Endothelial cell (in vitro differentiated cells): ENCODE measurements around the gene NEDD4L. TPM values are rescaled to one million over a fixed set of nuclear protein-coding genes. Genes with fewer than 3 reads are reported as not detected.

Source experiments
- DNase-seq: peaks from one replicate; pipeline ENCODE4 v3.0.0; 2021; ENCODE audit warnings: low spot score
- H3K27ac Mint-ChIP-seq: one replicate; pipeline ENCODE4 v1.8.0; 2021; ENCODE audit warnings: mixed read lengths, inconsistent platforms; ENCODE audit not compliant: unreplicated experiment
- H3K27me3 Mint-ChIP-seq: one replicate; pipeline ENCODE4 v1.8.0; 2021; ENCODE audit warnings: mild to moderate bottlenecking, moderate library complexity, mixed read lengths, inconsistent platforms; ENCODE audit not compliant: unreplicated experiment
- H3K36me3 Mint-ChIP-seq: one replicate; pipeline ENCODE4 v1.8.0; 2021; ENCODE audit warnings: mild to moderate bottlenecking, low read depth, mixed read lengths, inconsistent platforms; ENCODE audit not compliant: unreplicated experiment
- H3K4me1 Mint-ChIP-seq: one replicate; pipeline ENCODE4 v1.8.0; 2021; ENCODE audit warnings: mild to moderate bottlenecking, mixed read lengths, inconsistent platforms; ENCODE audit not compliant: unreplicated experiment
- H3K4me3 Mint-ChIP-seq: one replicate; pipeline ENCODE4 v1.8.0; 2021; ENCODE audit warnings: mild to moderate bottlenecking, mixed read lengths, inconsistent platforms; ENCODE audit not compliant: unreplicated experiment
- H3K9me3 Mint-ChIP-seq: one replicate; pipeline ENCODE4 v1.8.0; 2021; ENCODE audit warnings: mixed read lengths, inconsistent platforms; ENCODE audit not compliant: unreplicated experiment
- total RNA-seq: library from RNA; stranded (reverse); fragmentation: NEBNext Ultra II Directional; extraction: Animal tissue kit (Norgen Biotek cat#: 25700); gene quantifications from one replicate; pipeline ENCODE4 v1.2.1, GENCODE V29; 2021; ENCODE audit not compliant: unreplicated experiment
- TF ChIP-seq, protein P1 (sequence below): fragments of 200-600 bp; sonication (generic); IDR thresholded peaks from one replicate; pipeline ENCODE4 v1.5.0; 2021; ENCODE audit warnings: antibody characterized with exemption; ENCODE audit not compliant: unreplicated experiment

The NEDD4L gene
- total RNA-seq, 1 donor from 2014 or later = 42.8 TPM

DNA sequence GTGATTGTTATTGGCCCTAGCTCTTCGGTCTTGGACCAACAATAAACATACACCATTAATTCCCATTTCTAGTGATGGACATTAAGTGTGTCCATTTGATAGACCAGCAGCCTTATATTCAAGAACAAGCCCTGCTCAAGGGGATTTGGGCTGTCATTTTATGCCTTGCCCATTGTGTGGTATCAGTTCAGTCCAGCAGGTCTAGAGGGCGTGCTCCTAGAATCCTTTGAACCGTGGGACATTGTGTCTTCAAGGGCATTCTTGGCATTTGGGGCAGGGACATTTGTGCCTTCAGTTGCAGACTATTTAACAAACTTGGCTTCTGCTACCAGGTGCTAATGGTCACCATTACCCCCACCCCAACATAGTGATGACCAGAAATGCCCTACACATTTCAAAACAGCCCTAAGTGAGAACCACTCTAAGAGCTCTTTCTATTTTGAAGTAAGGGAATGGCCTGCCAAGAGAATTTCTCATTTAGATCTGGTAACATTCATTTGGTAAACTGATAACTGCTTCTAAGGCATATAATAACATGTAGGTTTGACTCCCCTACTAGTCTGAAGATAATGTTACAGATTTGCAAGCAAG, 300.1 kb downstream of the NEDD4L start:
- H3K9me3 Mint-ChIP-seq = no peaks in the 10 kb centered on the region
- H3K4me1 Mint-ChIP-seq = peaks cover 51% of the 10 kb centered on the region
- H3K36me3 Mint-ChIP-seq = peaks cover 8% of the 10 kb centered on the region
- TF ChIP-seq, protein P1, sequence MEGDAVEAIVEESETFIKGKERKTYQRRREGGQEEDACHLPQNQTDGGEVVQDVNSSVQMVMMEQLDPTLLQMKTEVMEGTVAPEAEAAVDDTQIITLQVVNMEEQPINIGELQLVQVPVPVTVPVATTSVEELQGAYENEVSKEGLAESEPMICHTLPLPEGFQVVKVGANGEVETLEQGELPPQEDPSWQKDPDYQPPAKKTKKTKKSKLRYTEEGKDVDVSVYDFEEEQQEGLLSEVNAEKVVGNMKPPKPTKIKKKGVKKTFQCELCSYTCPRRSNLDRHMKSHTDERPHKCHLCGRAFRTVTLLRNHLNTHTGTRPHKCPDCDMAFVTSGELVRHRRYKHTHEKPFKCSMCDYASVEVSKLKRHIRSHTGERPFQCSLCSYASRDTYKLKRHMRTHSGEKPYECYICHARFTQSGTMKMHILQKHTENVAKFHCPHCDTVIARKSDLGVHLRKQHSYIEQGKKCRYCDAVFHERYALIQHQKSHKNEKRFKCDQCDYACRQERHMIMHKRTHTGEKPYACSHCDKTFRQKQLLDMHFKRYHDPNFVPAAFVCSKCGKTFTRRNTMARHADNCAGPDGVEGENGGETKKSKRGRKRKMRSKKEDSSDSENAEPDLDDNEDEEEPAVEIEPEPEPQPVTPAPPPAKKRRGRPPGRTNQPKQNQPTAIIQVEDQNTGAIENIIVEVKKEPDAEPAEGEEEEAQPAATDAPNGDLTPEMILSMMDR = no peak
- H3K4me3 Mint-ChIP-seq = no peak overlapping the region
- H3K27me3 Mint-ChIP-seq = peaks cover under 1% of the 10 kb centered on the region
- no peak for DNase-seq
- peak overlapping the region; percentile 89 for H3K27ac Mint-ChIP-seq

DNA sequence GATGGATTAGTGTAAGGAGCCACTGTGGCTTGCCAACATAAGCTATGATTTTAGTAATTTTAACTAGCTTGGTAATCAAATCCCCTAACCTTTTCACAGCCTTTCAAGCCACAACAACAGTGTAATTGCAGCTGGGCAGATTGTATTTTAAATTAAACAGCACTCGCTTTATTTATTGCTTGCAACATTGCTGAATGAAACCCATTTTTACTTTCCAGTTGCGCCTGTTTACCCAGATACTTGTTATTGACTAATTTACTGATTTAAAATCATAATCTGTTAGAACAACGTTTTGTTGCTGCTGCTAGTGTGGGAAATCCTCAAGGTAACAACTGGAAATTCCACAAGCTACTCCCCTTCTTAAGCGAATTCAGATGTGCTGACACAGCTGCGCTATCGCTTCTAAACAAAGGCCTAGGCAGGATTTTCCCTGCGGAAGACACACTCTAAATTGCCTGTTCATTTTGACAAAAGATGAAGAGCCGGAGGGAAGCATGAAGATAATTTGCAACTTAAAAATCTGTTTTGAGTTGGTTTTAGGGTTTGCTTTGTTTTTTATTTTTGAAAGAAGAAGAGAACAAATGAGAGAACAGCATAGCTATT, 300.9 kb downstream of the NEDD4L start:
- no peaks in the 10 kb centered on the region for H3K9me3 Mint-ChIP-seq
- peak; percentile 45 for DNase-seq
- H3K4me1 Mint-ChIP-seq = peaks cover 49% of the 10 kb centered on the region
- TF ChIP-seq, protein P1 = no peak
- H3K27ac Mint-ChIP-seq = peak overlapping the region; percentile 89
- H3K4me3 Mint-ChIP-seq = no peak overlapping the region
- peaks cover 8% of the 10 kb centered on the region for H3K36me3 Mint-ChIP-seq
- no peaks in the 10 kb centered on the region for H3K27me3 Mint-ChIP-seq

DNA sequence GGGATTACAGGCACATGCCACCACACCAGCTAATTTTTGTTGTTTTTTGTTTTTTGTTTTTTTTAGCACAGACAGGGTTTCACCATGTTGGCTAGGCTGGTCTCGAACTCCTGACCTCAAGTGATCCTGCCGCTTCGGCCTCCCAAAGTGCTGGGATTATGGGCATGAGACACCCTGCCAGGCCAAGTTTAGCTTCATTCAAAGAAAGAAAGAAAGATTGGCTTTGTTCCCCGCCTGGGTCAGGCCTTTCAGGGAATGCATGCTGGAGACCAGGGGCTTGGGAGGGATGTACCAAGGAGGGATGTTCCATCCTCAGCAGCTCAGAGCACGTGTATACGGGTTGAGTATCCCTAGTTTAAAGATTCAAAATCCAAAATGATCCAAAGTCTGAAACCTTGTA, 301.8 kb downstream of the NEDD4L start:
- peaks cover 42% of the 10 kb centered on the region for H3K4me1 Mint-ChIP-seq
- TF ChIP-seq, protein P1 = no peak
- DNase-seq = no peak
- no peaks in the 10 kb centered on the region for H3K9me3 Mint-ChIP-seq
- no peaks in the 10 kb centered on the region for H3K27me3 Mint-ChIP-seq
- no peak overlapping the region for H3K4me3 Mint-ChIP-seq
- peak overlapping the region; percentile 49 for H3K27ac Mint-ChIP-seq
- peaks cover 8% of the 10 kb centered on the region for H3K36me3 Mint-ChIP-seq

DNA sequence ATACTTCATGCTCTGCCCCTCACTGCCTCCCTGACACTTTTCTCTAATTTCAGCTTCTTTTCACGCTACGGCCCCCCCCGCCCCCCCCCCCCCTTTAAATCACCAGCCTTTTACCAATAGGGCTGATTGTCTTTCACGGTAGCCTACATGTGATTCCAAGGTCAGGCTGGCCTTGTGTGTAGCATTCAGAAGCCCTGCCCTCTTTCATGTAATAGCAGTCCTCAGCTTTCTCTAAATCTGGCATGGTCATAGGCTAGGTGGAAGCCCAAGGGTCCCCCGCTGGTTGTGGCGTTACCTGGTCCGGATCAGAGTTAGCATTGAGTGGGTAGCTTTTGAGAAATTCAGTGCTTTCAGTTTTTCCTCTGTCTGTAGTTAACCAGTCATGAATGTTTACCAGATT, 303.1 kb downstream of the NEDD4L start:
- DNase-seq = no peak
- no peaks in the 10 kb centered on the region for H3K27me3 Mint-ChIP-seq
- no peaks in the 10 kb centered on the region for H3K9me3 Mint-ChIP-seq
- no peak overlapping the region for H3K4me3 Mint-ChIP-seq
- peaks cover 4% of the 10 kb centered on the region for H3K36me3 Mint-ChIP-seq
- TF ChIP-seq, protein P1 = no peak
- no peak overlapping the region for H3K27ac Mint-ChIP-seq
- H3K4me1 Mint-ChIP-seq = peaks cover 34% of the 10 kb centered on the region

DNA sequence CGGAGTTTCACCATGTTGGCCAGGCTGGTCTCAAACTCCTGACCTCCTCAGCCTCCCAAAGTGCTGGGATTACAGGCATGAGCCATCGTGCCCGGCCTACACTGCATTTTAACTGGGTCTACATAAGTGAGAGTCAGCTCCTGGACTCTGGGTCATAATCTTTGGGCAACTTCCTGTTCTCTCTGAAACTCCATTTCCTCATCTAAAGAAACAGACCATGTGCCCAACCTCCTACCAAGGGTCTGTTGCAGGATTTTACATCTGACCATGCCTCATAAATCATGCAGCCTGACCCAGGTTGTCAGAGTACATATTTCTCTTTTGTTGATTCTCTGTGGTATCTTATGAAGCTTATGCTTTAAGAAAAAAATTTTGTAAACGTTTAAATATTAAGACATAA, 304.5 kb downstream of the NEDD4L start:
- no peak for DNase-seq

More for the DNA sequence above, 304.5 kb downstream of the NEDD4L start:
- H3K4me3 Mint-ChIP-seq = no peak overlapping the region
- H3K9me3 Mint-ChIP-seq = no peaks in the 10 kb centered on the region
- TF ChIP-seq, protein P1 = no peak
- H3K27ac Mint-ChIP-seq = no peak overlapping the region
- H3K27me3 Mint-ChIP-seq = no peaks in the 10 kb centered on the region
- H3K36me3 Mint-ChIP-seq = no peaks in the 10 kb centered on the region
- H3K4me1 Mint-ChIP-seq = peaks cover 34% of the 10 kb centered on the region
